Psoas muscle (tissue), 8 donors: ENCODE data around the gene FTO. TPM values are rescaled to one million over a fixed set of nuclear protein-coding genes. Genes with fewer than 3 reads are reported as not detected.
A peak's percentile ranks its signal among the peaks of the same experiment; 100 is the strongest.

Experiments
- ATAC-seq, 4 donors: fragments of 200-7000 bp; cut with Tn5 transposase; one replicate each; pipeline ENCODE4 v1.9.1; 2020; ENCODE audit warnings: moderate library complexity in 3 of 4, mild to moderate bottlenecking in 2 of 4
- DNase-seq, 2 donors: peaks; one replicate each; pipeline ENCODE4 v3.0.0-alpha.2; 2020
- H3K27ac ChIP-seq: fragments of 200-600 bp; one replicate; pipeline ENCODE4 v1.8.0; 2022
- H3K27me3 ChIP-seq, 3 donors: fragments of 200-600 bp in 1 of 3; one replicate each; pipeline versions ENCODE4 v1.6.1 to v1.8.0; 2013 to 2022; ENCODE audit warnings: low read length in 2 of 3, mild to moderate bottlenecking in 2 of 3, moderate library complexity in 1 of 3; ENCODE audit not compliant: insufficient read depth in 3 of 3
- H3K36me3 ChIP-seq, 2 donors: fragments of 200-600 bp in 1 of 2; one replicate each; pipeline versions ENCODE4 v1.6.1 to v1.8.0; 2013 to 2022; ENCODE audit warnings: low read depth in 1 of 2, mild to moderate bottlenecking in 1 of 2, moderate library complexity in 1 of 2; ENCODE audit not compliant: insufficient read depth in 1 of 2
- H3K4me1 ChIP-seq: fragments of 200-600 bp; one replicate; pipeline ENCODE4 v1.8.0; 2022
- H3K4me3 ChIP-seq: fragments of 200-600 bp; one replicate; pipeline ENCODE4 v1.8.0; 2022; ENCODE audit warnings: mild to moderate bottlenecking
- H3K9me3 ChIP-seq: fragments of 200-600 bp; one replicate; pipeline ENCODE4 v1.8.0; 2022
- WGBS, 3 donors: extraction: QIAGEN DNeasy Blood & Tissue Kit; methylation state at CpG; one replicate each; pipeline versions ENCODE4 v1.1.6 to v1.1.7; 2013; 5-methylcytosine and 5-hydroxymethylcytosine counted together
- intact Hi-C, 2 donors: fragments of 100-400 bp; cut with DNase I; formaldehyde crosslinking; loops; one replicate each; pipeline versions ENCODE4 v1.11.0 to v1.14.2; 2022
- polyA plus RNA-seq, 3 donors: library from polyadenylated mRNA; stranded (reverse); fragments of 200-250 nt; gene quantifications; one replicate each; pipeline ENCODE4 v1.2.3, GENCODE V29; 2013
- total RNA-seq, 4 donors: library from RNA; stranded (reverse); fragmentation: NEBNext Ultra II Directional in 2 of 4; extraction: Animal tissue kit (Norgen Biotek cat#: 25700) in 2 of 4; gene quantifications; one replicate each; pipeline versions ENCODE4 v1.2.1 to v1.2.4, GENCODE V29; 2021 to 2023
- TF ChIP-seq, protein P1 (sequence below): fragments of 200-600 bp; IDR thresholded peaks from one replicate; pipeline ENCODE4 v1.8.0; 2022; ENCODE audit warnings: antibody characterized with exemption
- donor health status: healthy with polysubstance abuse.
- donor health status: DM: no; HTN: no; CAD: no; lungs with moderate emphysema.
- donor health status: Bipolar disorder and iron deficiency.
- donor health status: healthy.
- donor health status: DM: yes; HTN: yes; CAD: no.
- donor health status: DM: no; HTN: no; CAD: no.
- donor health status: DM: no; HTN: no; CAD: no.
- donor health status: DM: yes; HTN: yes; CAD: no.

Gene FTO
- total and polyA plus RNA-seq, 7 donors = 14.2 to 67.6 (median 47.4) TPM

DNA sequence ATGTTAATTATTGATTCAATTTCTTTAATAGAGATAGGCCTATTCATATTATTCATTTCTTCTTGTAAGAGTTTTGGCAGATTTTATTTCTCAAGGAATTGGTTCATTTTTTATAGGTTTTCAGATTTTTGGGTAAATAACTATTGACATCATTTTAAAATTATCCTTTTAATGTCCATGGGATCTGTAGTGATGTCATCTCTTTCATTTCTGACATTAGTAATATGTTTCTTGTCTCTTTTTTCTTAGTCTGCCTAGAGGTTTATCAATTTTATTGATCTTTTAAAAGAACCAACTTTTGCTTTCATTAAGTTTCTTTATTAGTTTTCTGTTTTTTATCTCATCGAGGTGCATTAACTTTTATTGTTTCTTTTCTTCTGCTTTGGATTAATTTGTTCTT, 162.6 kb downstream of the FTO start:
- intact Hi-C loops = no loop called here
- H3K4me1 ChIP-seq = peaks cover 3% of the 10 kb centered on the region
- no peak overlapping the region for H3K4me3 ChIP-seq
- DNase-seq (no peak), ATAC-seq (no peak)
- H3K36me3 ChIP-seq = no peaks in the 10 kb centered on the region
- 87 to 98% (median 97%) methylated on average over 1 of the region's 1 CpG for WGBS, 3 donors
- no peaks in the 10 kb centered on the region for H3K27me3 ChIP-seq
- peaks cover 8% of the 10 kb centered on the region for H3K9me3 ChIP-seq
- no peak overlapping the region for H3K27ac ChIP-seq
- TF ChIP-seq, protein P1, sequence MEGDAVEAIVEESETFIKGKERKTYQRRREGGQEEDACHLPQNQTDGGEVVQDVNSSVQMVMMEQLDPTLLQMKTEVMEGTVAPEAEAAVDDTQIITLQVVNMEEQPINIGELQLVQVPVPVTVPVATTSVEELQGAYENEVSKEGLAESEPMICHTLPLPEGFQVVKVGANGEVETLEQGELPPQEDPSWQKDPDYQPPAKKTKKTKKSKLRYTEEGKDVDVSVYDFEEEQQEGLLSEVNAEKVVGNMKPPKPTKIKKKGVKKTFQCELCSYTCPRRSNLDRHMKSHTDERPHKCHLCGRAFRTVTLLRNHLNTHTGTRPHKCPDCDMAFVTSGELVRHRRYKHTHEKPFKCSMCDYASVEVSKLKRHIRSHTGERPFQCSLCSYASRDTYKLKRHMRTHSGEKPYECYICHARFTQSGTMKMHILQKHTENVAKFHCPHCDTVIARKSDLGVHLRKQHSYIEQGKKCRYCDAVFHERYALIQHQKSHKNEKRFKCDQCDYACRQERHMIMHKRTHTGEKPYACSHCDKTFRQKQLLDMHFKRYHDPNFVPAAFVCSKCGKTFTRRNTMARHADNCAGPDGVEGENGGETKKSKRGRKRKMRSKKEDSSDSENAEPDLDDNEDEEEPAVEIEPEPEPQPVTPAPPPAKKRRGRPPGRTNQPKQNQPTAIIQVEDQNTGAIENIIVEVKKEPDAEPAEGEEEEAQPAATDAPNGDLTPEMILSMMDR = no peak

DNA sequence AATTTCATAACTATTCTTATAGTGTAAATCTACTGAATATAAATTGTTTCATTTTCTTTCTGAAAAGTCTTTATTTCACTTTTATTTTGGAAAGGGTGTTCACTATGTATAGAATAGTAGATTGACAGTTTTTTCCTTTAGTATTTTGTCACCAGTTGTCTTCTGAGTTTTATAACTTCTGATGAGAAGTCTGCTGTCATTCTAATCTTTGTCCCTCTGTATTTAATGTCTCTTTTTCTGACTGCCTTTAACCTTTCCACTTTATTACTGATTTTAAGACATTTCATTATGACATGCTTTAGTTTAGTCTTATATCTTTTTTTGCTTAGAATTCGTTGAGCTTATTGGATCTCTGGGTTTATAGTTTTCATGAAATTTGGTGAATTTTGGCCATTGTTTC, 166.9 kb downstream of the FTO start:
- TF ChIP-seq, protein P1 = no peak
- WGBS, 3 donors = 96 to 100% (median 97%) methylated on average over 1 of the region's 1 CpG
- no peaks in the 10 kb centered on the region for H3K27me3 ChIP-seq
- no peak for DNase-seq
- H3K27ac ChIP-seq = no peak overlapping the region
- intact Hi-C loops = no loop called here
- H3K4me1 ChIP-seq = no peaks in the 10 kb centered on the region
- no peak overlapping the region for H3K4me3 ChIP-seq
- no peaks in the 10 kb centered on the region for H3K36me3 ChIP-seq
- peaks cover 8% of the 10 kb centered on the region for H3K9me3 ChIP-seq
- no peak for ATAC-seq

DNA sequence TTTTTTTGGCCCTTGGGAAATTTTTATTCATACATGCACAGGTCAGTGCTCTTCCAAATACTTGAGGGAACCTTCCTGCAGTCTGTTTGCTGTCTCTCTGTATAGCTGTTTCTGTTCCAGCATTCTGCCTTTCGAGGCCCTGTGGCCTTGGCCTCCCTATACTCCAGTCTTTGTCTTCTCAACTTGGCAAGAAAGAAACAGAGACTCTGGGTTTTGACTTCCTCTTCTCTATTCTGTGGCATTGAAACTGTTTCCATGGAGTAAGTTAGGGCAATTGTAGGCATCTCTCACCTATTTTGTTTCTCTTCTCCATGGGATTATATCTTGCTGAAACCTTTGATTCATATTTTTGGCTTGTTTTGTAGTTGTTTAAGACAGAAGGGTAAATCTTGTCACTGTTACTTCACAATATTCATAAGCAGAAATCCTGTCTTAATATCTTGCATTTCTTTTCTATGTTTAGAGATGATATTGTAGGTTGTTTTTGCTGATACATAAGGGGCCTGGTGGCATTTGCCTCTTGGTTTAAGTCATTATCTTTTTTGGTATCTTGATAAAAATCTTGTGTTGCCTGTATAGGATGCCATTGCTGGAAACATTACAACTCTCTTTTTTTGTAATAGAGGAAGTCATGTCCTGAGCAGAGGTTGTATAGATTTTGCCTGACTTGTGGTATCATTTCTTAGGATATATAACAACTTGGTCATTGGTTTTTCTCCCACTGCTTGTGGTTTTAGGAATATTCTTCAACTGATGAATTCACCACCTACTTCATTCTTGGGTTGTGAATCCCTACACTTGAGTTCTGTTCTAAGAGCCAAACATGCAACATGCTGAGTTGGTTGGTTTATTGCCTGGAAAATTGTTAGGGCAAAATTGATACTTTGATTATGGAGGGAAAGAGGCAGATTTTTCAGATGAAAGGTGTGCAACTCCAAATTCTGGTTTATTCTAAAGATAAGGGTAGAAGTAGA, 168.6 kb downstream of the FTO start:
- TF ChIP-seq, protein P1 = no peak
- 83 to 95% (median 92%) methylated on average over 1 of the region's 1 CpG for WGBS, 3 donors
- intact Hi-C loops = no loop called here
- DNase-seq (no peak), ATAC-seq (no peak)
- Histone ChIP-seq H3K27ac (no peak overlapping the region), H3K27me3 (no peaks in the 10 kb centered on the region), H3K4me3 (no peak overlapping the region), H3K36me3 (no peaks in the 10 kb centered on the region), H3K4me1 (no peaks in the 10 kb centered on the region), H3K9me3 (peaks cover 8% of the 10 kb centered on the region)

DNA sequence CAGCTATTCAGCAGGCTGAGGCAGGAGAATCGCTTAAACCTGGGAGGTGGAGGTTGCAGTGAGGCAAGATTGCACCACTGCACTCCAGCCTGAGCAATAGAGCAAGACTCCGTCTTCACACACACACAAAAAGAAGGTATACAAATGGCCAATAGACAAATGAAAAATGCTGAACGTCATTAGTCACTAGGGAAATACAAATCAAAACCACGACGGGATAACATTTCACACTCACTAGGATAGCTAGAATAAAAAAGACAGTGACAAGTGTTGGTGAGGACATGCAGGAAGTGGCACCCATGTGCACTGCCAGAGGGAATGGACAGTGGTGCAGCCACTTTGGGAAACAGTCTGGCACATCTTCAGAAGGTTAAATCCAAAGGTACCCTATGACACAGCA, 172.9 kb downstream of the FTO start:
- ATAC-seq = peak in 3 of 4 donors; percentile 44 to 54 (median 48)
- TF ChIP-seq, protein P1 = no peak
- Histone ChIP-seq H3K27me3 (no peaks in the 10 kb centered on the region), H3K4me3 (no peak overlapping the region), H3K9me3 (no peaks in the 10 kb centered on the region), H3K27ac (no peak overlapping the region), H3K36me3 (peaks cover 2 to 20% of the 10 kb centered on the region in 2 donors), H3K4me1 (no peaks in the 10 kb centered on the region)
- intact Hi-C loops = no loop called here
- 63 to 71% (median 67%) methylated on average over 5 of the region's 5 CpGs for WGBS, 3 donors
- DNase-seq = no peak
